GM19193 (cell line): ENCODE measurements around the gene XPNPEP3.

Source experiments
- POLR2A ChIP-seq: IDR thresholded peaks from 4 replicates; pipeline ENCODE4 v1.6.1; 2011; ENCODE audit not compliant: insufficient read depth, insufficient read length; ENCODE audit errors: extremely low read depth

The XPNPEP3 gene

DNA sequence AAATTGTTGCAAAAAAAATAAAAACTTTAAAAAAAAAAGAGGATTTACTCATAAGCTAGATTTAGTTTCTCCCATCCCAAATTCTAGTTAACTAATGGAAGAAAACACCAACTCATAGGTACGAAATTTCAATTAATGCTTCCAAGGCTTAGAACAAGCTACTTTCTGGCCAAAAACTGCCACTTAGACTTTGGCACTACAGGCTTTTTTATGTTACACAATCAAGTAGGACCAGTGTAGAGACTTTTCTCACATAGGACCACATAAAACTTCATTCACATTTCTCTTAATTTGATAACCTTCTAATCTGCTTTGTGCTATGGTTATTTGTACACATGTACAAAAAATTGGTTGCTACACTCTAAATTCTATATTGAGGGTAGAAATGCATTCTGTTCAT, 3.6 kb upstream of the XPNPEP3 start:
- TF ChIP-seq POLR2A: no peak

DNA sequence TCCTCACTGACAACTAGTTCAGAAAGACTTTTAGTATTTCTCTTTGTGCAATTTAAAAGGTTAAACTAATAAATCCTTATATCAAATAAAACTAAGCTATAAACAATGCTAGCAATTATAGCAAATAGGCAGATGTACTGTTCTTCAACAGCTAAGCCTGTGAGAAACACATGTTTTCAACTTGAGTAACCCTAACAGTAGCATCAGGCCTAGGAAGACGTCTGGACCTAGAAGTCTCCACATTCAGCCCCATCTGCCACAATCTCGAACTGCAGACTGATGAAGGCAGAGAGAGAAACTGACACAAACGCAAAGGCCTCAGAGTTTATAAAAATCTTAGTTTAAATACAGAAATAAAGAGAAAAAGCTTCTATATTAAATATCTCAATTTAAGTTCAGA, 3.0 kb upstream of the XPNPEP3 start:
- no peak for TF ChIP-seq POLR2A

DNA sequence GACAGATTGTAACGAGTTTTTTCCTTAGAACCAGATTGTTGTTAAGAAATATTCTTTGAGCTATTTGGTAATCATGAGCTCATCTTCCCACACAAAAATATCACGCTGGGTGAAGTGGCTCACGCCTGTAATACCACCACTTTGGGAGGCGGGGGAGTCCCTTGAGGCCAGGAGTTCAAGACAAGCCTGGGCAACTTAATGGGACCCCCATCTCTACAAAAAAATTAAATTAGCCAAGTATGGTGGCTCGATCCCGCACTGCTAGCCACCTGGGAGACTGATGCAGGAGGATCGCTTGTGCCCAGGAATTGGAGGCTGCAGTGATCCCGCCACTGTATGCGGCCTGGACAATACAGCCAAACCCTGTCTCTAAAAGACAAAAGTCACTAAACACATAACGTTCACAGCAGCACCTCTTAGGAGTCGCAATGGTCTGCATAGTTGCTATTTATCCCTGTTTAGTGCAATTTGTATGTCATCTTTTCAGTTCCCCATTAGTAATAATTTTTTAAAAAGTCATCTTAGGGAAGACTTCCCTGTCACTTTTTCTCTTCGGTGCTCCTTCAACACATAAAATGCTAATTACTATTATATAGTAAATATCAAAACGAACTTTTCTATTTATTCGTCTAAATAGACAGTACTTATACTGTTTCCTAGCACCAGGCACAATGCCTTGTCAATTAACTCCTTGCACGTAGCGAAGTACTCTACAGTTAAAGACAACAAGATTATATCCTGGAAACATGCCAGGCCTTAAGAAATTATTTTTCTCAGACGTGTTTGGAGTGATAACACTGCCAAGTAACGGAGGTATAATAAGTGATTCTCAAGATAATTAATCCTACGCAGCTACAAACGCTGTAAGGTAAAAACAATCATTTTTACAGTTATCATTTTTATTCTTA, 1.6 kb upstream of the XPNPEP3 start:
- TF ChIP-seq POLR2A: no peak

DNA sequence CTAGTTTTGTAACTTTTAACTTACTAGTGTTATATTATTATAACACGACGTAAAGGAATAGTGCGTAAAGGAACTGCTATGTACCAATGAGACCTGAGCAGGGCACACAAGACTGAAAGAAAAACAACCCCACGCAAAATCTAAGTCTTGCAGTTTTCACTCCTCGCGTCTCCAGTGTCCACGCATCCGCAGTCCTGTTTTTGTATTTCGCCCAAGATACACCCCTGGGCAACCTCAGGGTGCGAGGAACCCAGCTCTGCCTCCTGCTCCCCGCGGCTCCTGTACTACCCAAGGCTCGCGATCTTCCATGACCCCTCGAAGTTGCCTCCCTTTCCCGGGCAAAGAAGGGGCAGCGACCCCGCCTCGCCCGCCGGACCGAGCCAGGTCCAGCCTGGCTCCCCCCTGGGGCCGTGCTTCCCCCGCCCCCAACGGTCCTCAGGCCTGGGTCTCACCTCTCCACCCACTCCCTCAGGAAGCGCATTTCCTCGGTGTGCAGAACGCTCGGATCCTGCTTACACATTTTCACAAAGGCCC, 902 bp upstream of the XPNPEP3 start:
- TF ChIP-seq POLR2A: no peak

DNA sequence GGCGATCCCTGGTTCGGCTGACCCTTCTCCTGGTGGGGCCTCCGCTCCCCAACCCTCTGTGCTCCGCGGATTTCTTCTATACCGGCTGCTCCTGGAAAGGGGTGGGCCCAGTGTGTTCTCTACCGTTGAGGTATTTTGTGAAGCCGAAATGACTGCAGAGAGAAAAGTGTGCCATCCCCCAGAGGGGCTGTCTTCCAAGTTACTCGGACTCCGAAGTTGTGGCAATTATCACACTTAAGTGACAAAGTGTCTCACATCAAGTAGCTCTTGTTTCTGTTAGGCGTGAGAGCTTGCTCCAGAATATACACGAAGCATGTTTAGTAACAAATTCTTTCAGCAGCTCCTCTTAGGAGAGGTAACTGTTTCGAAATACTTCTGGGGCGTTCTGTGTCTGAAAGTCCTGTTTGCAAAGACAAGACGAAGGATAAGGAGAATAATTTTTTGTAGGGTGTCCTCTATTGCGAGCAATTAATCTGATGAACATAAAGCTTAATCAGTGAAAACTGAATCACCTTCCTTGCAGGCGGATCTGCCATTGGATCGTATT, 434 bp downstream of the XPNPEP3 start:
- no peak for TF ChIP-seq POLR2A

DNA sequence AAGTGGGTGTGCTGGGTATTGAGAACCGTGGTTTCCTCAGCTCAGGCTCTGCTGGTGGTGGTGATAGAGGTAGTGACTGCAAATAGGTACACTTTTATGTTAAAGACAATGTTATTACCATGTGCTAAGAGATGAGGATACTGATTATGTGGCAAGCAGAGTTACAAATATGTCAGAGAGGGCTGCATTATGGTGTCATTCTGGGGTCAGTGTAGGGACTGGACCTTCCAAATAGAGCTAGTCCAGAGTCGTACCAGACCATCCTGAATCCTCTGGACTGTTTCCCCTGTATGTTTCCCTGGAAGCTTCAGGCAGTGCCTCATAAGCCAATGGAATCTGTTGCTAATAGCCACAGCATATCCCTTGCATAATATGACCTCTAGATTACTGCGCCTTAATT, 5.1 kb downstream of the XPNPEP3 start, which contains the start of gene DNAJB7:
DNAJB7 (minus strand) TSS at position 101 of the 400 bp plus-strand sequence. CDS start 119 bp downstream, outside the sequence.
- TF ChIP-seq POLR2A: no peak

DNA sequence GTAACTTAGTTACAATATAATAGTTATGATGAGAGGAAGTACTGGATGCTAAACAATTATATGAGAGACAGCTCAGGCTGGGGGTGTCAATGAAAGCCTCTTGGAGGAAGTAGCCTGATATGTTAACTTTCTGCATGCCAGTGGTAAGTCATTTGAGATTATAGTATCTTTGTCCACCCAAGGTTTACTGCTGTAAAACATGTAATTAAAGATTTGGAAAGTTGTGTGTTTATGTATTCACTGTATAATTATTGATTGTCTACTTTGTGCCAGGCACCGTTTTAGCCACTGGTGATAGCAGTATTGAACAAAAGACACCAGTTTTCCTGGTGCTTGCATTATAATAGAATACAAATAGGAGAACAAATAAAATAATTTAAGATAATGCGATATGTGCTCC, 5.6 kb downstream of the XPNPEP3 start:
- TF ChIP-seq POLR2A: no peak

DNA sequence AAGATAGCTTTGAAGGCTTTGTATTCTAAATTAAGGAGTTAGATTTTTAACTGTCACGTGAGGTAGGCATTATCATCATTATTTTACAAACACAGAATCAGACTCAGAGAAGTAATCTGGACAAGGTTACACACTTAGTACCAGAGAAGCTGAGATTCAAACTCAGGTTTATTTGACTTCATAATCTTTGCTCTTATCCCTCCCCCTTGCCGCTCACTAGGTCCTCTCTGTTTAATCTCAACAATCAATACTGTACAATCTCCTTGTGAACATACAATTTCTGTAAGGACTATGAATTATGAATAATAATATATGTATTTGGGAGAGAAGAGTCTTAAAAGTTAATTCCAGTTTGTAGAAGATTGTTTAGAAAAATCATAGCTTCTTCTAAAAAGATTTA, 10.2 kb downstream of the XPNPEP3 start:
- TF ChIP-seq POLR2A: no peak

DNA sequence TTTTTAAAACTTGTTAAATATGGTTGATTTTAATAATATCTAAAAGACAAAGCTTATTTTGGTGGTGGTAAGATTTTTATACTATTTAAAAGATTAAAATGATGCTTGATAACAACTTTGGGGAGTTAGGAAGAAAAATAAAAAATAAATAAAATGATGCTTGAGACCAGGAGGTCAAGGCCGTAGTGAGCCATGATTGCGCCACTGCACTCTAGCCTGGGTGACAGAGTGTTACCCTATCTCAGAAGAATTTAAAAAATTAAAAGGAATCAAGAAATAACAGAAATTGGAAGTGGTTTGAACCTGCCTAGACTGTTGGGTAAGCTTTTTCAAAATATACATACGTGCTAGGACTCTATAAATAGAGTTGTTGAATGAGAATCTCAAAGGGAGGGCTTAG, 17.1 kb downstream of the XPNPEP3 start:
- TF ChIP-seq POLR2A: no peak

DNA sequence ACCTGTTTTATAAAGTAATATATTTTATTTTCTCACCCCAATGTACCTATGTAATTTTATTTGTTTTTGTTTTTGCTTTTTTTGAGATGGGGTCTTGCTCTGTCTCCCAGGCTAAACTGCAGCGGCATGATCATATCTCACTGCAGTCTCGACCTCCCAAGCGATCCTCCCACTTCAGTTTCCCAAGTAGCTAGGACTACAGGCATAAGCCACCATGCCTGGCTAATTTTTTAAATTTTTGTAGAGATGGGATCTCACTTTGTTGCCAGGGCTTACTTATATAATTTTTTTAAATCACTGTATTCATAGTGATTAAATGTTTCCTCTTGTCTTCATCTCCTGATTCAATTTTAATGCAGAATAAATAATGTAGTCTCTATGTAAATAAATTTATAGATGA, 18.2 kb downstream of the XPNPEP3 start:
- TF ChIP-seq POLR2A: no peak

DNA sequence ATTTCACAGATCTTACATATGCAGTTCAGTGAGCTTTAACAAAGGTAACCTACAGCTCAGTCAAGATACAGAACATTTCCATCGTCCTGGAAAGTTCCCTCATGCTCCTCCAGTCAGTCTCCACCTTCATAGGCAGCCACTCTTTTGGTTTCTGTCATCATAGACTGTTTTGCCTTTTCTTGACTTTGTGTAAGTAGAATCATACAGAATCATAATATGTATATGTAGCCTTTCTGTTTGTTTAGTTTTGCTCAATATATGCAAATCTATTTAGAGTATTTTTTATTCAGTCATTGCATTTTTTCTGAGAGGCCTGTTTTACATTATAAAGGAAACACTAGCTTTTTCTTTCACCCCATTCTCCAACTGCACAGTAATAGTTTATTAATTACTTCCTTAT, 20.0 kb downstream of the XPNPEP3 start:
- no peak for TF ChIP-seq POLR2A

DNA sequence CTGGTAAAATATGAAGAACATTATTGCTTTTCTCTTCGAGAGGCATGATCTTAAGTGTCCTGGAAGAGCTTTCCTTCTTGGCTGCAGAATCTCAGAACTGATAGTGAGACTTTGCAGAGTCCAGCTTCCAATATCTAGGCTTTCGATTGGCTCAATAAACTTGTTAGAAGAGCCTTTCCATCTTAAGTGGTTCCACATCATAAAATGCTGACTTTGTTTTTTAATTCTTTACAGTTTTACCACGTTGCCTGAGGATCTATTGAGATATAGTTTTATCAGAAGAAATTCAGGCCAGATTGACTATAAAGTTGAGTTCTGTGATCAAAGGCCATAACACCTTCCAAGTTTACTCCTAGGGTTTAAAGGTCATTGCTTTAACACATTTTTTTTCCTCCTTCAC, 20.5 kb downstream of the XPNPEP3 start:
- TF ChIP-seq POLR2A: no peak

DNA sequence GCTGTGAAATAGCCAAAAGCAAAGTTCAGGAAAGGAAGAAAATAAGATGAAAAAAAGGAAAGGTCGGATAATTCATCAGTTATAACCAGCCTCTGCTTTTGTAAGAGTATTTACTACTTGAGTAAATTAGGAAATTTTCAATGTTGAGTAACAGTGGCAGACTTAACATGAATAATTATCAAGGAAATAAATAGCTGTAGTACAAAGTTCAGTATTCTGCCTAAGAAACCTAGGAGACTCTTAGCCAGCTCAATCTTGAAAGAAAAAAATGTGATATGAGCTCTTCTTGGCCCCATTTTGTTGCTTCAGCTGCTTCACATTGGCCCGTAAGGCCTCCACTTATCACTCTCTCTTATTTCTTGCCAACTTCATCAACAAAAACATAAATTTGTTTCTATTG, 22.0 kb downstream of the XPNPEP3 start:
- TF ChIP-seq POLR2A: no peak

DNA sequence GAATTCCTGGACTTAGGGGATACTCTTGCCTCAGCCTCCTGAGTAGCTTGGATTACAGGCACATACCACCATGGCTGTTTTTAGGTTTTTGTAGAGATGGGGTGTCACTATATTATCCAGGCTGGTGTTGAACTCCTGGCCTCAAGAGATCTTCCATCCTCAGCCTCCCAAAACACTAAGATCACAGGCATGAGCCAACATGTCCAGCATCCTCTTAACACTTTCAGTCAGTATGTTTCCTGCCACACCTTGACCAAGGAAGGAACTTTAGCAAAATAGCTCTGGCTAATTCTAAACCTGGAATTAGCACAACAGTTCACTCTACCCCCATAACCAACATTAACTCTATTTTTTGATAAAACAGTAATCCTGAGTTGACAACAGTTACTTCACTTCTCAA, 32.2 kb downstream of the XPNPEP3 start:
- TF ChIP-seq POLR2A: no peak

DNA sequence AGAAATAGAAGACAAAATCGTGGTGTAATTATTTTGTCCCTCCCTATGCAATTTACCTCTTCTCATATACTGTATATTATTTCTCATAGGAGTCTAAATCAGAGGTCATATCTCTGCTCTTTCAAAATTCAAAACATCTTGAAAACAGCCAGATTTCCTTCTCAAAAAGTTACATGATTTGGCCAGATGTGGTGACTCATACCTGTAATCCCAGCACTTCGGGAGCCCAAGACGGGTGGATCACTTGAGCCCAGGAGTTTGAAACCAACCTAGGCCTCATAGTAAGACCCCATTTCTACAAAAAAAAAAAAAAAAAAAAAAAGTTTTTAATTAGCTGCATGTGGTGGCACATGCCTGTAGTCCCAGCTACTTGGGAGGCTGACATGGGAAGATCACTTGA, 33.9 kb downstream of the XPNPEP3 start:
- TF ChIP-seq POLR2A: no peak

DNA sequence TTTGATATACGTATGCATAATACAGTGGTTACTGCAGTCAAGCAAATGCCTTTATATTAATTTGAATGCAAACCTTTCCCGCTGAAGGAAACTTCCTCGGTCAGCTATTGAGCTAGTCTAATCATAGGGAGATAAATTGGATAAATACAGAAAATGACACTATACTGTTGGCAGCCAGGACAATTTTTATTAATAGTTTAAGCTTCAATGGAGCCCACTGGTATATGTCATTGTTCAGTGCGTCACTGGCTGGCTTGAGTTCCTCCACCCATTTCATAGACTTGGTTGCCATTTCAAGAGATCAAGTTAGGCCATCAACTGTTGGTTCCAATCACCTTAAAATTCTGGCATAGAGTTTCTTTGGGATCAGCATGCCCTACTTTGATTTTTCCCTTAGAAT, 37.5 kb downstream of the XPNPEP3 start:
- no peak for TF ChIP-seq POLR2A

DNA sequence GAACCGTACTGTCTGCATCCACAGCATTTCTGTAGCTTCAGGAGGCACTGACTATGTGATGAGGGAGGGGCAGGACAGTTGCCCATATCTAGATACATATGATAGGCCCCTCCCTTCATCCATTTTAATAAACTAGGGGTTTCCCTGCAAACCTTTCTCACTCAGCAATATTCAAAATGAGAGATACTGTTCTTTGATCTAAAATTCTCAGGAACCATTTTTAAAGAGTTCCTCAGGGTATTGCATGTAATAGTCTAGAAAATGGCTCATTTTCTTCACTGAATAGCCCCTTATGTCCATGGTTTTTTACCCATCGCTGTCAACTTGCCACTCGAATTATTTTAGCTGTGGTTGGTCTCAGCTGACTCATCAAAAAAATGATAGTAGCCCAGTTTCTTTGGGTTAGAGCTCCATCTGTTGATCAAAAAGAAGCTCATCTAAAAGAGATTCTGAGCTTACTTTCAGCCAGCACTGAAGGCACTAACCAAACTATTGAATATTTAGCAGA, 42.0 kb downstream of the XPNPEP3 start:
- no peak for TF ChIP-seq POLR2A

DNA sequence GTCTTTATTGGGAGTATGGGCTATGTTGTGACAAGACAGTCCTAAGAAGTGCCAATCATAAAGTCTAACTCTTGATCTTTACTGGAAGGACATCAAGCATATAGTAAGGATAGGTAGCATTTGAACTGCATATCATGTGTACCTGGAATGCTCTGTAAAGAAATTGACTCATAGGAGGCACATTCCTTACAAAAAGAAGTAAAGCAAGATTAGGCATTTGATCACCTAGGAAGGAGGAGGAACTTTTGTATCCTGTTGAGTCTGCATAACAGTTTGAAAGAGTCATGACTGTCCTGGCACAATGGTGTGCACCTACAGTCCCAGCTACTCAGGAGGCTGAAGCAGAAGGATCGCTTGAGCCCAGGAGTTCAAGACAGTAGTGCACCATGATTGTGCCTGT, 47.2 kb downstream of the XPNPEP3 start:
- no peak for TF ChIP-seq POLR2A
